Right ventricle myocardium inferior (tissue), 1 donor: ENCODE data around the gene CRADD. TPM values are rescaled to one million over a fixed set of nuclear protein-coding genes. Genes with fewer than 3 reads are reported as not detected.
"Not testable (repeated sequence)": the region's sequence is repeated elsewhere in the genome, so short reads cannot be mapped to it uniquely, and the experiment has no call there.

Experiments used
- ATAC-seq: fragments of 200-7000 bp; cut with Tn5 transposase; one replicate; pipeline ENCODE4 v1.9.1; 2020; ENCODE audit warnings: mild to moderate bottlenecking, moderate library complexity
- DNase-seq: peaks from one replicate; pipeline ENCODE4 v3.0.0; 2021; ENCODE audit errors: missing footprints
- intact Hi-C: fragments of 100-400 bp; cut with DNase I; formaldehyde crosslinking; loops from one replicate; pipeline ENCODE4 v1.11.0; 2022
- total RNA-seq: library from RNA; stranded (reverse); fragmentation: NEBNext Ultra II Directional; extraction: Animal tissue kit (Norgen Biotek cat#: 25700); gene quantifications from one replicate; pipeline ENCODE4 v1.2.1, GENCODE V29; 2021
- donor health status: DM: no; HTN: yes; CAD: no; lungs with severe emphysema.

CRADD gene
- total RNA-seq, 1 donor from 2014 or later, result 40.3 TPM

DNA sequence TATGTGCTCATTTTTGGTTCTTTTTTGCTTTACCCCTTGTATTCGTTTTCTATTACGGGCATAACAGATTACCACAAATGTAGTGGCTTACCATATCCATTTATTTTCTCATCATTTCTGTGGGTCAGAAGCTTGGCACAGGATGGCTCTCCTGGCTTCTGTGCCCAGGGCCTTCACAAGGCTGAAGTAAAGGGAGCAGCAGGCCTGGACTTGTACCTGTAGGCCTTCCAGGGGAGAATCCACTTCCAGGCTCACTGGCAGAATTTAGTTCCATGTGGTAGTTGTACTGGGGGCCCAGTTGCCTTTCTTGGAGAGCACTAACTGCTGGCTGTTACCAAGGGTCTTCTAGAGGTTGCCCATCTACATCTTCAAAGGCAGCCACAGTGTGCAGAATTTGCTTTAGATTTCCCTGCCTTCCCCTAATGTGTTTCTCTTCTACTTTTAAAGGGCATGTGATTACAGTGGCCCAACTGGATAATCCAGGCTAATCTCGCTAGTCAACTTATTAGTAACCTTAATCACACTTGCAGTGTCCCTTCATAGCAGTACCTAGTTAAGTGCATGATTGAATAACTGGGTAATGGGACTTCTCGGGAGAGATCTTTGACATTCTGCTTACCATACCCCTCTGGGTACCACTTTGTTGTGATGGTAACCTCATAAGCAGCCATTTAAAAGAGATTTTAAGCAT, 67.0 kb downstream of the CRADD start:
- ATAC-seq, result no peak
- DNase-seq, result no peak
- intact Hi-C loops, result loop anchor here (2.0 to 5.0 kb wide), 2 partner anchors 67 to 152 kb away; partner anchors contain the start of gene CRADD

DNA sequence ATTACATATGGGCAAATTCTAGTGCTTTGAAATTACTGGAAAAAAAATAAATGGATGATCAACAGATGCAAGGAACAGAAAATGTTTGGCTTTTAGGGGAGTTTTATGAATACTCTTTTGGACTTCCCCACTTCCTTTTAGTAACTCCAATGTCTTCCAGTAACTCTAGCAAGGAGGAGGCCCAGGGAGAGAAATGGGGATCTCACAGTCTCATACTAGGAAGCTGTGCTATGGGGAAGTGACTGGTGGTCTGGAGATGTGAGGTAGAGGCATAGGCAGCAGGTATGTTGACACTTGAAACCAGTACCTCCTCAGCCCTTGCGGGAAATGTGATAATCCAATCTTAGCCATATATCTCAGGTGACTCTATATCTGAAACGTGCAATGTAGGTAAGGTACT, 68.1 kb downstream of the CRADD start:
- intact Hi-C loops, result no loop called here
- ATAC-seq (no peak), DNase-seq (no peak)

DNA sequence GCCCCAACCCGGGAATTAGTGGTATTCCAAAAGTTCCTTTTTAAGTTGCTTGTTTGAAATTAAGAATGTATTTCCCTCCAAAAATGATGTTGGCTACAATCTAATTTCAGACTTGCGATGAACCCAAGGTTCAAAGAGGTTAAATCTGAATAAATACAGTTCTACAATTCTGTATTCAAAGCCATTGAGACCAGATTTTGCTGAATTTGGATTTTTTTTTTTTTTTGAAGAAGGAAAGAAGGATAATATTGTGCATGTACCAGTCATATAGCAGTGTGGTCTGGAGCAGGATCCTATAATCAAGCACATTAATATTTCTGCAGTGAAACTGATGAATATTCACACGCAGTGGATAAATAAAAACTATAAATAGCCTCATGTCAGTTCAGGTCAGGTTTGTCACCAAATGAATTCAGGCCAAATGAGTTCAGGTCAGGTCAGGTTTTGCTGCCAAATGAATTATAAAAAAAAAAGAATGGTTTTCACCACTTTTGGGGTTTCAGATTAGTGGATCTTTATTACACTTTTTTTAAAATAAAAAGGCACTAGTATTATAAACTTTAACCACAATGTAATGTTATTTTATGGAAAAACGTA, 69.5 kb downstream of the CRADD start:
- DNase-seq (no peak), ATAC-seq (no peak)
- intact Hi-C loops, result no loop called here

DNA sequence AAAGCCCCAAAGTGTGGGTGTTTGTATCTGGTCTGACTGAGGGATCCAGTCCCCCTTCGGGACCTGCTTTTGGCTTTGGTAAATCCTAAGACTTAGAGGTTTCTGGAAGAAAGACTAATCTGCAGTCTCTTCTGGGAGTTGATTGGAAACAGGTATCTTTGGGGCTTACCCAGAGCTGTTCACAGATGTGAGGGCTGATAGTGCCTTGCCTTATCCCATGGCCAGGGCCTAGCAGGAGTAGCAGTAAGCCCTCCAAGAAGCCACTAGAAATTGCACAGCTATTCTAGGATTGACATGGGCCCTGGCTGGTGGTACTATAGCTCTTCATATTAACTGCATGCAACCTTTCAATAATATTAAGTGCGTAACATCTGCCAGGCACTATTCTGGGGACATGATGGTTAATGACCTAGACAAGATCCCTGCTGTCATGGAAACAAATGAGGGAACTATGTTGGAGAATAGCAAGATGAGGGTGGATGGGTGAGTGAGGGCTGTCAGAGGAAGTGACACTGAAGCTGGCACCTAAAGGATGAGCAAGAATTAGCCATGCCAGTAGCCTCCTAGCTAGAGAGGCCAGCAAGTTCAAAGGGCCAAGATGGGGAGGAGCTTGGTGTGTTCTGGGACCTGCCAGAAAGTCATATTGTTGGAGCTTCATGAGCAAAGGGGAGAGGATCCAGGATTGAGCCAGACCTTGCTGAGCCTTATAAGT, 71.7 kb downstream of the CRADD start:
- DNase-seq (no peak), ATAC-seq (peak; percentile 51)
- intact Hi-C loops, result no loop called here

DNA sequence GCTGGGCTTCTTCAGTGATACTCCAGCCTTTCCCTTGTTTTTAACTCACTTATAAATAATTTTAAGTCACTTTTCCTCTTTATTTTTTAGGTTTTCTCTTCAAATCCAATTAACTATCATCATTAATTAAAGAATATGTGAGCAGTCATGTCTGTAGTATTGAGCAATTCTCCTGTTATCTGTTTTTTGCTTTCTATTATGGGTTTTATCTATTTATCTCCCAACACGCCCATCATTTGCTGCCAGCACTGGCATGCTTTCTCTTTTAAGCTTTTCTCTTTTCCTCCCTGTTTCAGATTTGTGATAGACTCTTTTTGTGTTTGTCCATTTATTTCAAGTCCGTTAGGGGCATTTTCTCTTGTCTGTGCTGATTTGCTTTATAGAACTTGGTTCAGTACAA, 72.3 kb downstream of the CRADD start:
- DNase-seq (no peak), ATAC-seq (peak; percentile 11)
- intact Hi-C loops, result no loop called here

DNA sequence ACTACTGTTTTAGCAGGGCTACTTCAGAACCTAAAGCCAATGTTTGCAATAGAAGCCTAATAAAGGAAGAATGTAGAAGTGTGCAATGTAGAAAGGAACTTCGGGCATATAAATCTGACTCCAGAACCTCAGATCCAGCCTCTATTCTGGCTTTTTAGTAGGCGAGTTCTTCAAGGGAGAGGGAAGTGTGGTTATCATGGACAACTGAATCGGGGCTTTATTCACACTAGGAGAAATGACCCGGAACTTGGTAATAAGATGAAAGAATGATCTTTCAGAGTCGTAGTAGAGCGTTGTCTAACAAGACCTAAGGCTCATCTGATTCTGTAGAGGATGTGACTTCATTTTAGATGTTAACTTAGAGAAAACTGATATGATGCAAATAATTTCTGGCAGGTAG, 72.9 kb downstream of the CRADD start:
- intact Hi-C loops, result no loop called here
- no peak for ATAC-seq
- DNase-seq, result no peak

DNA sequence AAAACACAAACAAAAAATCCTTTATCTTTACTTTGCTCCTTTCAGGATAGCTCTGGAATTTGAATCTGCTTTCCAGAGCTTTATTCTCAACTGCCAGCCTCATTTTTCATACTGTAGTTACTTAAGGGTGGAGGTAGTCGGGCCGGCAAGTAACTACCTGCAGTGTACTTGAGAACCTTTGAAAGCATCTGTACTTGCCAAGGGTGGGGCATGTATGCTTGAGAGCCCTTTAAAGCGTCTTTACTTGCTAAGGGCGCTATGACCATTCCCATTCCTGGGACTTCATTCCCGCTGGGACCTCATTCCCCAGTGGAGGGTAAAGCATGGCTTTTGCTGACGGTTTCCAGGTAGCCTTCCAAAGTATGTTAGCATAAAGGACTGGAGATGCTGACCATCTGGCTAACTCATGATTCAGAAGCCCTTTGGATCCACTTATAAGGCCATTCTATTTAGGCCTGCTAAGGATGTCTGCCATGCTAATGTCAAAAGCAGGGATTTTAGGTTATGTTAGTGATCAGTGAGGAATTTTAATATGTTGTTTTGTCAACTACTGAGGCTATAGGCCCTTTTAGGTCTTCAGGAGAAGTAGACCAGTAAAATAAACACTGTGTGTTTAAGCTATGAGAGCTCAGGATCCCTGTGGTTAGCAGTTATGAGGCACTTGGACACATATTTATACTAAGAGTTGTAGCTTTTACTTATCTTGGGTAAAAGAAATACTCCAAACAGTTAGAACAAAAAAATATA, 74.9 kb downstream of the CRADD start:
- DNase-seq (no peak), ATAC-seq (no peak)
- intact Hi-C loops, result no loop called here

DNA sequence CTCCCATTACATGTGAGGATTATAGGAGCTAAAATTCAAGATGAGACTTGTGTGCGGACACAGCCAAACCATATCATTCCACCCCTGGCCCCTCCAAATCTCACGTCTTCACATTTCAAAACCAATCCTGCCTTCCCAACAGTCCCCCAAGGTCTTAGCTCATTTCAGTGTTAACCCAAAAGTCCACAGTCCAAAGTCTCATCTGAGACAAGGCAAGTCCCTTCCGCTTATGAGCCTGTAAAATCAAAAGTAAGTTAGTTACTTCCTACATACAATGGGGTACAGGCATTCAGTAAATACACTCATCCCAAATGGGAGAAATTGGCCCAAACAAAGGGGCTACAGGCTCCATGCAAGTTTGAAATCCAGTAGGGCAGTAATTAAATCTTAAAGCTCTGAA, 76.1 kb downstream of the CRADD start:
- DNase-seq (no peak), ATAC-seq (no peak)
- intact Hi-C loops, result no loop called here

DNA sequence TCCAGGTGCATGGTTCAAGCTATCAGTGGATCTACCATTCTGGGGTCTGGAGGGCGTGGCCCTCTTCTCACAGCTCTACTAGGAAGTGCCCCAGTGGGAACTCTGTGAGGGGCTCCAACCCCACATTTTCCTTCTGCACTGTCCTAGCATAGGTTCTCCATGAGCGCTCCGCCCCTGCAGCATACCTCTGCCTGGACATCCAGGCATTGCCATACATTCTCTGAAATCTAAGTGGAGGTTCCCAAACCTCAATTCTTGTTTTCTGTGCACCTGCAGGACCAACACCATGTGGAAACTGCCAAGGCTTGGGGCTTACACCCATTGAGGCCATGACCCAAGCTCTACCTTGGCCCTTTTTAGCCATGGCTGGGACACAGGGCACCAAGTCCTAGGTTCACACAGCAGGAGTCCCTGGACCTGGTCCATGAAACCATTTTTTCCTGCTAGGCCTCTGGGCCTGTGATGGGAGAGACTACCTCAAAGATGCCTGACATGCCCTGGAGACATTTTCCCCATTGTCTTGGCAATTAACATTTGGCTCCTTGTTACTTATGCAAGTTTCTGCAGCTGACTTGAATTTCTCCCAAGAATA, 76.8 kb downstream of the CRADD start:
- DNase-seq, result no peak
- ATAC-seq, result no peak
- intact Hi-C loops, result no loop called here

DNA sequence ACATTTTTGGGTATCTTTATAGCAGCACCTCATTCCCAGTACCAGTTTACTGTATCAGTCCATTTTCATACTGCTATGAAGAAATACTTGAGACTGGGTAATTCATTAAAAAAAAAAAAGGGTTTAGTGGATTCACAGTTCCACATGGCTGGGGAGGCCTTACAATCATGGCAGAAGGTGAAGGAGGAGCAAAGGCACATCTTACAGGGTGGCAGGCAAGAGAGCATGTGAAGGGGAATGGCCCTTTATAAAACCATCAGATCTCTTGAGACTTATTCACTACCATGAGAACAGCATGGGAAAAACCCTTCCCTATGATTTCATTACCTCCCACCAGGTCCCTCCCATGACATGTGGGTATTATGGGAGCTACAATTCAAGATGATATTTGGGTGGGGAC, 77.7 kb downstream of the CRADD start:
- intact Hi-C loops, ATAC-seq, DNase-seq: not testable (repeated sequence)

DNA sequence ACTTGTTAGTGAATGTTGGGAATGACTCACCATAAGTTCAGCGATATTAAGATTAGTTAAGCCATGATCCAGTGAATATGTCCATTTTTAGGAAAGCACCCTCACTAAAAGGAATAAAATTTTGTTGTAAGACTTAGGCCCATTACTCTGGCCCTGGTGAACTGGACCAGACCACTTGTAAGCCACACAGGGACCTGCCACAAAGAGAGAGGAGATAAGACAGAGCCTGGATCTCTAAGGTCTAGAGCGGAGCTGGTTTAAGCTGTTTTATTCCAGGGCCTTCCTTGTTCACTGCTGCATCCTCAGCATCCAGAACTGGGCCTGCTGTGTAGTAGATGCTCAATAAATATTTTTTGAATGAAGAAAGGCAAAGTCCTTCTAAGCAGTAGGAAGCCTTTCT, 79.1 kb downstream of the CRADD start:
- ATAC-seq (no peak), DNase-seq (no peak)
- intact Hi-C loops, result no loop called here

DNA sequence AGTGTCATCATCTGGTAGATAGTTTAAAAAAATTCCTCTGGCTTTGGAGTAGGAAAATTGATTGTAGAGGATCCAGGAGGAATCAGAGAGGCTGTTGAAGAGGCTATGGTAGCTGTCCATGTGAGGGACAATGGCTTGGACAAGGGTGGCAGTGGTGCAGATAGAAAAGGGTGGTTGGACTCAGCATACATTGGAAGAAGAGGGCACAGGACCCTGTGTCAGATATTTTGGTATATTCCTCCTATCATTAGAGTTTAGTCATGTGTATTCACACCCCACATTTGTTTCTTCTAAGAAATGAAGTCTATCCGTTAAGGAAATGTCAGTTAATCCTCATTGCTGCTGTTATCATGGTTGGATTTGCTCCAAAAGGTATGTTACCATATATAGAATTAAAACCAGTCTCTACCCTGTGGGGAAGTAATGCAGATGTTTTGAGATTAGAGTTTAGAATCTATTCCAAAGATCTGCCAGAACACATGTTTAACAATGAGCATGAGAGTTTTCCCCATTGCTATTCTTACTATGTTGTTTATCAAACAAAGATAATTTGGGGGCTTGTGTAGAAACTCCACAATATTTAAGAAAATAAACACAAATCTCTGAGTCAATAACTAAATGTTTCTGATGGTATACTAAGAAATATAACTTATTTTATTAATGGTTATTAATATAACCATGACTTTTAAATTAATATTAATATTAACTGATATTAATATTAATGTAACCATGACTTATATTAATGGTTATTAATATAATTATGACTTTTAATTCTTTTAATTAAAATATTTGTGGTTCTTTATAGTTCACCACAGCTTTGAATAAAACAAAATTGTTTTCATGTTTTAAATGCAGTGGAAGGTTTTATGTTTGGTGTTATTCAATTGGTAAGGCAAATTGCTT, 80.9 kb downstream of the CRADD start:
- DNase-seq, result no peak
- no peak for ATAC-seq
- intact Hi-C loops, result no loop called here

DNA sequence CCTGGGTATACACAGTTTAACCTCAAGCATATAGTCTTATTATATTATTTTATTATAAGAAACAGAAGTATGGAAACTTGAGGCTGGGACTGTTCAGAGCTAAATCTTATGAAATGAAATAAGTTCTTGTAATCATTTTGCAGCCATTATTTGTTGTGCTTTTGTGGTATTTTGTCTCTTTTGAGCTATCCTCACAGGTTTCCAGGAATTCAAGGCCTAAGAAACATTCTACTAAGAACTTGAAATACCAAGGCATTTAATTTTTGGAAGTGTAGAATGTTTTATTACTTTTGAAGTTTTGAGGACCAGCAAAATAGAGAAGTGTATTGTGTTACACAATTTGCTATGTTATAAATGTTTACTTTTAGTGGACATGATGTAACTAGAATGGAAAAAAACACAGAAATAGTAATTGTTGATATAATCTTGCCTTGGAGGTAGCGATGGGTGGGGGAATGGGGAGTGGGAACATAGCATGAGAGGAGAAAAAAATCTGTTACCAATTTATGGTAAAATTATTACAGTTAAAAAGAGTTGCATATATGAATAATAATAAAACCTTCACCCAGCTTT, 81.7 kb downstream of the CRADD start:
- ATAC-seq (no peak), DNase-seq (no peak)
- intact Hi-C loops, result no loop called here

DNA sequence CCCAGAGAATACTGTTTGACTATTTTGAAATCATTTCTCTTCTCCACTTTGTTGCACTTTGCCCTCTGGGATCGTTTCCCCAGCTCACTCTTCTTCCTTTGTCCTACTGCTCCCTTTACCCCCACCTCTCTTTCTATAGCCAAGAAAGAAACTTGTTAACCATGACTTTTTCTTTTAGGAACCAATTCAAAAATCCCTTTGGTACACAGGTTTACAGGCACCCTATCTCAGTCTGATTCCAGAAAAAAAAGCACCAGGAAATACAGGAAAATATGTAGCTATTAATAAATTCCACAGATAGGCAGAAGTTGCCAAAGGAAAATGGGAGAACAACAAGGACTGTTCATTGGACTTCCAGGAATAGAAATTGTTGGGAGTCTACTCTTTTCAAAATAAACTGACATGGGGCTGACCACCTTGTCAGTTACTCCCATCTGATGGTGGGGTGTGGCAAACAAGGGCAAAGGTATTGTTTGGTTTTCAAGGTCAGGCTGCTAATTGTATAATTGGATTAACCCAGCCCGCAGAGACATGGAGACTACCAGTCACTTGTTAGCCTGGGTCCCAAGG, 82.4 kb downstream of the CRADD start:
- no peak for DNase-seq
- intact Hi-C loops, result loop anchor here (5.0 to 10.0 kb wide), 3 partner anchors 187 to 255 kb away; partner anchors contain the start of gene SOCS2
- ATAC-seq, result no peak

DNA sequence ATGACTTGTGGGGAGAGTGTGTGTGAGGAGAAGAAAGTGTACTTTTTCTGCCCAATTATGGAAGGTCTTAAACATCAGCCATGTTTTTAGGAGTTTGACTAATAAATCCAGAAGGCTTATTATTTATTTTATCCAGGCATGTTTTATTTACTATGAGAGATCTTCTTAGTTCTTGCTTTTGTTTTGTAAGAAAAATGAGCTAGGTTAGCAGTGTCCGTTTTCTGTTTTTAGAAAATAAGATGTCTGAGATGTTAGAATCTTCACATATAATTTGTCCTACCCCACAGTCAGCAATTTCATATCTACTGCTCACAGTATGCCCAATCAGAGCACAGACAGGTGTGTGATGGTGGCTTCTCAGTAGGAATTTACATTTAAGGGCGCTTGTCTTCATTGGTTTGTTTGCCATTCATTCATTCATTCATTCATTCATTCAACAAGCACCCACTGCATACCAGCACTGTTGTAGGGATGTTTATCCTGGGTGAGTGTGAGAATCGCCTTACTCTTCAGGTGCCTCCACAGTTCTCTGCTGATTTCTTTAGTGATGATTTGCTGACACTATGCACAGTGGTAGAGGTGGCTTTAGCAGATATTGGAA, 83.2 kb downstream of the CRADD start:
- intact Hi-C loops, result loop anchor here (5.0 to 10.0 kb wide), 3 partner anchors 188 to 256 kb away; partner anchors contain the start of gene SOCS2
- DNase-seq, result no peak
- no peak for ATAC-seq

DNA sequence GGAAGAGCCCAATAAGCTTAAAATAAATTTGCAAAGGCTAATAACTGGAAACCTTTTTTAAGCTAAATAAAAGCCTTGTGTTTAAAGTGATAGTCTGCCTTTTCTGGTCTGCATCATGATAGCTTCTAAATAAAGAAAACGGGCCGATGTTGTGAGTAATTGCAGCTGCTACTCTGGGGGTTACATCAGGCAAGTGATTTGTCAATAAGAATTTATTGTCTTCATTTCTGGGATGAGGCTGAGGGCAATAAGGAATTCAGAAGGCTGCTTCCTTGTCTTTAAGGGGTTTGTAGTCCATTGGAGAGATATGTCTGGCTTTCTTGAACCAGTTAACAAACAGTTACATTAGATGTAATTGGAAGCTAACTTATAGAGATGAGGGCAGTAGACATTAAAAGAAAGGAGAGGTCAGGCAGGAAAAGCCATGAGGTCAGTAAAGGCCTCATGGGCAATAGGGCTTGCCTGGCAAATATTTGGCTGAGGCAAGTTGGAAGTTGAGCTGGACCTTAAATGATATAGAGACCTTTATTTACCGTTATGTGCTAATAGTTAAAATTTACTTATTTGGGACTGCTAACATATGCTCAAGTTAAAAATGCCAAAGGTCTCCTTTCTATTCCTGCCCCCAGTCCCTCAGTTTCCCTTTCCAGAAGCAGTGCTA, 85.0 kb downstream of the CRADD start:
- DNase-seq (no peak), ATAC-seq (no peak)
- intact Hi-C loops, result loop anchor here (5.0 to 10.0 kb wide), 3 partner anchors 190 to 257 kb away; partner anchors contain the start of gene SOCS2
